K562 (cell line): Measurements from ENCODE around the gene NT5DC2. TPM values are rescaled to one million over a fixed set of nuclear protein-coding genes. Genes with fewer than 3 reads are reported as not detected.
A peak's percentile ranks its signal among the peaks of the same experiment; 100 is the strongest.

Experiments used
- CCNT2 ChIP-seq: IDR thresholded peaks from 2 replicates; pipeline ENCODE4 v1.6.1; 2011; ENCODE audit warnings: borderline replicate concordance, low read depth, mild to moderate bottlenecking, moderate library complexity, mixed read lengths, low read length; ENCODE audit not compliant: insufficient read length; ENCODE audit errors: extremely low read depth
- E2F8 ChIP-seq: fragments of 450-650 bp; IDR thresholded peaks from 2 replicates; pipeline ENCODE4 v1.7.1; 2018; ENCODE audit warnings: mild to moderate bottlenecking, low read depth; ENCODE audit not compliant: partially characterized antibody
- ERF ChIP-seq: fragments of 450-650 bp; formaldehyde crosslinking; IDR thresholded peaks from 2 replicates; pipeline ENCODE4 v1.4.0; 2020; ENCODE audit warnings: mild to moderate bottlenecking, mixed read lengths
- HMG20B ChIP-seq: fragments of 250-450 bp; sonication (Bioruptor Pico); IDR thresholded peaks from 2 replicates; pipeline ENCODE4 v1.5.0; 2021; ENCODE audit warnings: mild to moderate bottlenecking
- MAX ChIP-seq: sonication (generic); formaldehyde crosslinking; IDR thresholded peaks from 2 replicates; pipeline ENCODE4 v1.9.0; 2022; ENCODE audit warnings: mild to moderate bottlenecking, missing genetic modification reagents
- MBD2 ChIP-seq: sonication (generic); IDR thresholded peaks from 2 replicates; pipeline ENCODE4 v1.6.1; 2016; ENCODE audit warnings: low read depth, borderline replicate concordance
- NEUROD1 ChIP-seq: fragments of 150-350 bp; IDR thresholded peaks from 2 replicates; pipeline ENCODE4 v1.6.1; 2014; ENCODE audit warnings: borderline replicate concordance, low read length, low read depth; ENCODE audit not compliant: partially characterized antibody
- NRF1 ChIP-seq, 2 experiments: fragments of 450-650 bp; IDR thresholded peaks in 1 of 2; conservative IDR thresholded peaks in 1 of 2; 2 replicates each; pipeline ENCODE4 v1.6.1; 2014; ENCODE audit warnings: mild to moderate bottlenecking in 2 of 2
- RBBP5 ChIP-seq: fragments of 200-600 bp; sonication (generic); IDR thresholded peaks from 2 replicates; pipeline ENCODE4 v1.6.1; 2012; ENCODE audit warnings: borderline replicate concordance, mild to moderate bottlenecking, low read length, control low read depth, inconsistent platforms; ENCODE audit not compliant: insufficient read depth, poor library complexity, severe bottlenecking
- SRF ChIP-seq, 2 experiments: fragments of 250-450, 450-650 bp in 1 of 2; sonication (Bioruptor Pico) in 1 of 2; sonication (generic) in 1 of 2; formaldehyde crosslinking; IDR thresholded peaks; 2 replicates each; pipeline versions ENCODE4 v1.5.0 to v1.5.1; 2020 to 2022; ENCODE audit warnings: mild to moderate bottlenecking in 1 of 2, missing genetic modification reagents in 1 of 2
- ZNF280B ChIP-seq: fragments of 250-450 bp; sonication (Bioruptor Pico); IDR thresholded peaks from 2 replicates; pipeline ENCODE4 v1.5.1; 2021; ENCODE audit warnings: mild to moderate bottlenecking
- ZNF431 ChIP-seq: sonication (generic); formaldehyde crosslinking; IDR thresholded peaks from 2 replicates; pipeline ENCODE4 v1.8.0; 2022; ENCODE audit warnings: mild to moderate bottlenecking, missing genetic modification reagents
- ZNF609 ChIP-seq: sonication (generic); formaldehyde crosslinking; IDR thresholded peaks from 2 replicates; pipeline ENCODE4 v1.8.1; 2023; ENCODE audit warnings: missing genetic modification reagents, mild to moderate bottlenecking, borderline replicate concordance
- ZNF655 ChIP-seq: fragments of 250-450 bp; sonication (Bioruptor Pico); IDR thresholded peaks from 2 replicates; pipeline ENCODE4 v1.5.0; 2021
- polyA plus RNA-seq, 8 experiments: library from polyadenylated mRNA; depleted of rRNA in 4 of 8; stranded (reverse) in 5 of 8; unstranded in 3 of 8; fragments of >200 nt; fragmentation: Nextera tagmentation in 2 of 8; fragmentation: Illumina TruSeq in 1 of 8; extraction: Ambion mirVana in 2 of 8; extraction: Trizol in 1 of 8; gene quantifications; 2 replicates each; pipeline versions ENCODE4 v1.2.1 to v1.2.3, GENCODE V29; 2011 to 2014; ENCODE audit warnings: inconsistent platforms in 1 of 8, missing spikeins in 1 of 8
- total RNA-seq, 7 experiments: library from RNA; depleted of rRNA in 6 of 7; stranded (reverse); fragments of >200 nt in 6 of 7; fragmentation: Illumina TruSeq in 2 of 7; extraction: Trizol in 2 of 7; gene quantifications; 2 replicates each; pipeline versions ENCODE4 v1.2.1 to v1.2.3, GENCODE V29; 2011 to 2021; ENCODE audit warnings: low replicate concordance in 1 of 7

The NT5DC2 gene
- total and polyA plus RNA-seq, 9 of the 15 experiments (the other 6 are each of a cell fraction or from before 2014, with no cell fraction given), result 25.6 to 168 (median 122) TPM

- TF ChIP-seq HMG20B (CRISPR knock-in tag), result no peak
- TF ChIP-seq ZNF280B (CRISPR knock-in tag), result no peak
- TF ChIP-seq ERF (CRISPR knock-in tag), result 0 out of 2 replicates have a peak, but pooled peaks have one; percentile 37
- TF ChIP-seq NRF1 (conservative IDR thresholded peaks at IDR 0.05 in 1 of 2, IDR thresholded peaks at IDR 0.05 in 1 of 2), result peak; percentile 97
- TF ChIP-seq ZNF609 (CRISPR knock-in tag), result peak; percentile 66; the same call in 1 of the 2 replicates
- no peak for TF ChIP-seq ZNF655
- TF ChIP-seq ZNF431 (CRISPR knock-in tag), result 0 out of 2 replicates have a peak, but pooled peaks have one; percentile 13
- TF ChIP-seq NEUROD1, result peak; percentile 55
- peak; percentile 71; the same call in 1 of the 2 replicates for TF ChIP-seq MBD2
- TF ChIP-seq CCNT2, result peak; percentile 63
- peak; percentile 93 for TF ChIP-seq MAX (CRISPR knock-in tag)
- TF ChIP-seq RBBP5, result peak; percentile 47
- peak in 1 of 2 experiments; percentile 73; a peak in 1 of 4 replicates for TF ChIP-seq SRF (CRISPR knock-in tag; IDR thresholded peaks at IDR 0.05)
- no peak for TF ChIP-seq E2F8
Observed at GRCh38 chr3:52536369-52537164, 2.9 kb upstream of the NT5DC2 start, which contains the start of gene UQCC5 (continued).
